Sigmoid colon (tissue), 4 donors: Measurements from ENCODE around the gene SLC22A8.

Experiments used
- CTCF ChIP-seq, 4 experiments: fragments of 450-650 bp in 3 of 4; fragments of 200-600 bp in 1 of 4; IDR thresholded peaks; one replicate each; pipeline ENCODE4 v1.5.1; 2016 to 2019; ENCODE audit warnings: antibody characterized with exemption in 4 of 4, mild to moderate bottlenecking in 3 of 4, moderate library complexity in 2 of 4
- EP300 ChIP-seq, 4 donors: sonication (generic); formaldehyde crosslinking; IDR thresholded peaks; one replicate each; pipeline ENCODE4 v1.6.1; 2017; ENCODE audit warnings: antibody characterized with exemption in 4 of 4
- POLR2AphosphoS5 ChIP-seq, 4 donors: sonication (generic); formaldehyde crosslinking; IDR thresholded peaks; one replicate each; pipeline ENCODE4 v1.6.1; 2017; ENCODE audit warnings: antibody characterized with exemption in 4 of 4

- TF ChIP-seq CTCF (IDR thresholded peaks at IDR 0.05) (no peak), EP300 (IDR thresholded peaks at IDR 0.05) (no peak), POLR2AphosphoS5 (IDR thresholded peaks at IDR 0.05) (no peak)
Observed at GRCh38 chr11:63032457-63032856, 16.8 kb upstream of the SLC22A8 start.
